ENCODE data around the gene PBLD. TPM values are rescaled to one million over a fixed set of nuclear protein-coding genes. Genes with fewer than 3 reads are reported as not detected.

PBLD gene
- total RNA-seq, 1 experiment from 2014 or later: 3.5 TPM

DNA sequence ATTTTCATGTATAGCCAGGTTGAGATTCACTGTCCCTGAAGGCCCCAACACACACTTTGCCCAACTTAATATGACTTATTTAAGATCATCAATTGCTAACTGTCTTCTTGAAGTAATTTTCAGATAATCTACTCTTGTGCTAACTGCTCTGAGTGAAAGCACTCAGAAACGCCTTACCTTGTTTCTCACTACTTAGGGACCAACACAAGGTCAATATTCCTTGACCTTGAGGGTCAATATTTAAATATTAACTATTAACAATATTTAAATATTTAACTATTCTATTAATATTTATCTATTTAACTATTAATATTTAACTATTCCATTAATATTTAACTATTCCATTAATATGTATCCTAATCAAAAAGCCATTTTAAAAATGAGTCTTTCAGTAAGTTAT, 26.9 kb downstream of the PBLD start:
- TF ChIP-seq, protein P1, sequence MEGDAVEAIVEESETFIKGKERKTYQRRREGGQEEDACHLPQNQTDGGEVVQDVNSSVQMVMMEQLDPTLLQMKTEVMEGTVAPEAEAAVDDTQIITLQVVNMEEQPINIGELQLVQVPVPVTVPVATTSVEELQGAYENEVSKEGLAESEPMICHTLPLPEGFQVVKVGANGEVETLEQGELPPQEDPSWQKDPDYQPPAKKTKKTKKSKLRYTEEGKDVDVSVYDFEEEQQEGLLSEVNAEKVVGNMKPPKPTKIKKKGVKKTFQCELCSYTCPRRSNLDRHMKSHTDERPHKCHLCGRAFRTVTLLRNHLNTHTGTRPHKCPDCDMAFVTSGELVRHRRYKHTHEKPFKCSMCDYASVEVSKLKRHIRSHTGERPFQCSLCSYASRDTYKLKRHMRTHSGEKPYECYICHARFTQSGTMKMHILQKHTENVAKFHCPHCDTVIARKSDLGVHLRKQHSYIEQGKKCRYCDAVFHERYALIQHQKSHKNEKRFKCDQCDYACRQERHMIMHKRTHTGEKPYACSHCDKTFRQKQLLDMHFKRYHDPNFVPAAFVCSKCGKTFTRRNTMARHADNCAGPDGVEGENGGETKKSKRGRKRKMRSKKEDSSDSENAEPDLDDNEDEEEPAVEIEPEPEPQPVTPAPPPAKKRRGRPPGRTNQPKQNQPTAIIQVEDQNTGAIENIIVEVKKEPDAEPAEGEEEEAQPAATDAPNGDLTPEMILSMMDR (conservative IDR thresholded peaks at IDR 0.05): no peak
- no peak overlapping the region for H3K27ac Mint-ChIP-seq
- no CpG with 5 or more reads among the region's 1 CpG for WGBS (ENCODE audit: extremely low coverage, insufficient read length, low lambda C conversion rate)

More for the DNA sequence above, 26.9 kb downstream of the PBLD start:
- H2BK5ac ChIP-seq (ENCODE audit: insufficient read length, low read length): no peak overlapping the region
- H3K23me2 ChIP-seq (ENCODE audit: insufficient read length, low read depth, low read length, poor library complexity, severe bottlenecking): no peaks in the 10 kb centered on the region
- no peak for DNase-seq
- Mint-ChIP-seq H3K4me3 (no peak overlapping the region), H3K4me1 (peaks cover 11% of the 10 kb centered on the region in 2 experiments), H3K36me3 (ENCODE audit: insufficient read depth in 1 of 3, low read depth in 3 of 3) (no peaks in the 10 kb centered on the region), H3K9me3 (no peaks in the 10 kb centered on the region), H3K27me3 (ENCODE audit: low read depth) (no peaks in the 10 kb centered on the region)
- H3K4me2 ChIP-seq (ENCODE audit: insufficient read depth, insufficient read length, low read length): no peak overlapping the region
- no peak overlapping the region for H2AK5ac ChIP-seq (ENCODE audit: insufficient read length, low read length)
- H4K5ac ChIP-seq (ENCODE audit: insufficient read length, low read depth, low read length): no peak overlapping the region
- H4K91ac ChIP-seq (ENCODE audit: insufficient read length, low read depth, low read length): no peak overlapping the region
- H2BK20ac ChIP-seq (ENCODE audit: low read depth, low read length, poor library complexity, severe bottlenecking): no peak overlapping the region
- no peak overlapping the region for H2AFZ ChIP-seq (ENCODE audit: low read length)
- no peaks in the 10 kb centered on the region for H3K9me3 ChIP-seq (ENCODE audit: control insufficient read depth, low read depth, low read length)
- H3K56ac ChIP-seq (ENCODE audit: insufficient read length, low read depth, low read length): no peak overlapping the region
- no peak overlapping the region for H3K4ac ChIP-seq (ENCODE audit: low read depth, low read length)
- H3K79me2 ChIP-seq (ENCODE audit: insufficient read depth, low read length): no peaks in the 10 kb centered on the region
- no peak overlapping the region for H3T11ph ChIP-seq (ENCODE audit: low read length)
- no peak overlapping the region for H4K8ac ChIP-seq (replicated peaks; ENCODE audit: insufficient read length, low read depth, low read length)
- no peaks in the 10 kb centered on the region for H3K79me1 ChIP-seq (ENCODE audit: insufficient read depth, low read depth, low read length, poor library complexity, severe bottlenecking)
- H3K14ac ChIP-seq (ENCODE audit: insufficient read depth, low read length): no peak overlapping the region
- no peak overlapping the region for H3K27ac ChIP-seq (ENCODE audit: insufficient read length, low read depth, low read length)
- no peak overlapping the region for H2BK12ac ChIP-seq (ENCODE audit: insufficient read length, low read depth, low read length)
- H4K20me1 ChIP-seq (ENCODE audit: control insufficient read depth, insufficient read depth, insufficient read length): no peaks in the 10 kb centered on the region
- no peak overlapping the region for H3K9ac ChIP-seq (ENCODE audit: extremely low read depth, insufficient read length, low read length)
- no peak overlapping the region for H3K23ac ChIP-seq (ENCODE audit: insufficient read length, low read depth, low read length)
- H3K27me3 ChIP-seq (ENCODE audit: insufficient read depth, low read length): no peaks in the 10 kb centered on the region
- no peak overlapping the region for H2BK120ac ChIP-seq (ENCODE audit: low read depth, low read length, poor library complexity, severe bottlenecking)
- H2BK15ac ChIP-seq (ENCODE audit: low read depth, low read length): no peak overlapping the region
- no peaks in the 10 kb centered on the region for H3K4me1 ChIP-seq (ENCODE audit: insufficient read depth, low read length)
- no peak overlapping the region for H3K18ac ChIP-seq (ENCODE audit: insufficient read length, low read depth, low read length)
